Caco-2 (cell line): ENCODE measurements around the gene KNG1. TPM values are rescaled to one million over a fixed set of nuclear protein-coding genes. Genes with fewer than 3 reads are reported as not detected.

ENCODE experiments used
- BruUV-seq: library from RNA; stranded (reverse); fragments of 400-500 nt; replicated peaks from 2 replicates; lab custom pipeline; 2021; lab: Mats Ljungman, UMichigan
- CTCF ChIA-PET: fragments of 300-600 bp; sonication (Branson Sonifier 250); formaldehyde crosslinking; loops from one replicate; lab custom pipeline; 2022; ENCODE audit warnings: antibody characterized with exemption; lab: Charles Lee
- POLR2A ChIA-PET: fragments of 300-600 bp; sonication (Branson Sonifier 250); formaldehyde crosslinking; loops from one replicate; lab custom pipeline; 2022; ENCODE audit warnings: antibody characterized with exemption; lab: Charles Lee
- DNase-seq, 2 experiments: peaks; one replicate each; pipeline versions ENCODE4 v3.0.0 to v3.0.0-alpha.2; 2020 to 2022
- H3K27me3 ChIP-seq: replicated peaks from 2 replicates; pipeline ENCODE4 v1.6.0; 2011; ENCODE audit warnings: low read length; ENCODE audit not compliant: control insufficient read depth, insufficient read depth
- H3K36me3 ChIP-seq: 2 replicates; pipeline ENCODE4 v1.5.1; 2011; ENCODE audit warnings: low read length; ENCODE audit not compliant: control insufficient read depth, insufficient read depth
- H3K4me1 ChIP-seq: fragments of 250-450 bp; sonication (Bioruptor Pico); 2 replicates; pipeline ENCODE4 v1.5.1; 2020; ENCODE audit warnings: mild to moderate bottlenecking
- H3K4me3 ChIP-seq: 2 replicates; pipeline ENCODE4 v1.5.1; 2011; ENCODE audit warnings: low read depth, mild to moderate bottlenecking, control low read depth, low read length
- H3K9me3 ChIP-seq: fragments of 250-450 bp; sonication (Bioruptor Pico); 2 replicates; pipeline ENCODE4 v1.5.1; 2020; ENCODE audit warnings: mild to moderate bottlenecking, moderate library complexity
- H3K27ac Mint-ChIP-seq: one replicate; pipeline ENCODE4 v1.8.0; 2022; ENCODE audit warnings: mixed read lengths; ENCODE audit not compliant: unreplicated experiment
- H3K27me3 Mint-ChIP-seq: one replicate; pipeline ENCODE4 v1.8.0; 2022; ENCODE audit warnings: mixed read lengths; ENCODE audit not compliant: insufficient read depth, unreplicated experiment
- H3K36me3 Mint-ChIP-seq: one replicate; pipeline ENCODE4 v1.8.0; 2022; ENCODE audit warnings: mild to moderate bottlenecking, mixed read lengths; ENCODE audit not compliant: insufficient read depth, unreplicated experiment
- H3K4me1 Mint-ChIP-seq: one replicate; pipeline ENCODE4 v1.8.0; 2022; ENCODE audit warnings: low read depth, mixed read lengths; ENCODE audit not compliant: unreplicated experiment
- H3K4me3 Mint-ChIP-seq: one replicate; pipeline ENCODE4 v1.8.0; 2022; ENCODE audit warnings: mild to moderate bottlenecking, moderate library complexity, mixed read lengths; ENCODE audit not compliant: unreplicated experiment
- H3K9me3 Mint-ChIP-seq: one replicate; pipeline ENCODE4 v1.8.0; 2022; ENCODE audit warnings: mixed read lengths; ENCODE audit not compliant: unreplicated experiment
- intact Hi-C: fragments of 100-400 bp; cut with micrococcal nuclease; formaldehyde crosslinking; loops from one replicate; pipeline ENCODE4 v1.10.0; 2022; ENCODE audit not compliant: unreplicated experiment
- total RNA-seq: library from RNA; stranded (reverse); gene quantifications from 2 replicates; pipeline ENCODE4 v1.2.3, GENCODE V29; 2022
- TF ChIP-seq, protein P1 (sequence below), 2 experiments: fragments of 200-600 bp in 1 of 2; IDR thresholded peaks; 1 replicate in 1 of 2; 2 replicates in 1 of 2; pipeline versions ENCODE4 v1.5.1 to v1.8.0; 2011 to 2022; ENCODE audit warnings: antibody characterized with exemption in 1 of 2, control low read depth in 1 of 2, inconsistent platforms in 1 of 2, low read depth in 1 of 2, low read length in 1 of 2, mild to moderate bottlenecking in 1 of 2, moderate library complexity in 1 of 2; ENCODE audit not compliant: insufficient read depth in 1 of 2, severe bottlenecking in 1 of 2, unreplicated experiment in 1 of 2

Gene KNG1
- total RNA-seq, 1 experiment from 2014 or later = 9.5 TPM

DNA sequence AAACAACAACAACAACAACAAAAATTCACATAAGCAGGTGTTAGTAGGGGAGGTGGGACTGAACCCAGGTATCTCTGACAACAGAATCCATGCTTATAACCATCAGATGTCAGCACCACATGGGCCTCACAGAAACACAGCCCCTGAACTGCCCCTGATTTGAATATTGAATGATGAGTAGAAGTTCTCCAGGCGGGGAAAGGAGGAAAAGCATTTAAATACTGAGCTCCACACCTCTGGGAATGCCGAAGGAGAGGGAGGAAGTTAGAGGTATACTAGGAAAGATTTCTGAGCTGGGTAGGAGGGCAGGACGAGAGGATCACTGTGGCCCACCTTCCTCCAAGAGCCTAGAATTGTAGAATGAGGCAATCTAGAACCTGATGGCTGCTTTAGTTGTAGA lies 34.3 kb downstream of the KNG1 start:
- Mint-ChIP-seq H3K9me3 (peaks cover 9% of the 10 kb centered on the region), H3K4me1 (peaks cover 6% of the 10 kb centered on the region), H3K27me3 (no peaks in the 10 kb centered on the region), H3K27ac (peak overlapping the region; percentile 7), H3K4me3 (no peak overlapping the region), H3K36me3 (peaks cover 8% of the 10 kb centered on the region)
- H3K36me3 ChIP-seq = no peaks in the 10 kb centered on the region
- intact Hi-C loops = no loop called here
- POLR2A ChIA-PET = no interaction called here
- H3K9me3 ChIP-seq = no peaks in the 10 kb centered on the region
- peaks cover 11% of the 10 kb centered on the region for H3K4me1 ChIP-seq
- CTCF ChIA-PET = interaction anchor here (1.0 to 2.3 kb wide), 2 partner anchors 138 to 162 kb away, joined by 8 to 14 read pairs; partner anchors contain the start of gene AHSG
- no peaks in the 10 kb centered on the region for H3K27me3 ChIP-seq
- H3K4me3 ChIP-seq = no peak overlapping the region
- TF ChIP-seq, protein P1, sequence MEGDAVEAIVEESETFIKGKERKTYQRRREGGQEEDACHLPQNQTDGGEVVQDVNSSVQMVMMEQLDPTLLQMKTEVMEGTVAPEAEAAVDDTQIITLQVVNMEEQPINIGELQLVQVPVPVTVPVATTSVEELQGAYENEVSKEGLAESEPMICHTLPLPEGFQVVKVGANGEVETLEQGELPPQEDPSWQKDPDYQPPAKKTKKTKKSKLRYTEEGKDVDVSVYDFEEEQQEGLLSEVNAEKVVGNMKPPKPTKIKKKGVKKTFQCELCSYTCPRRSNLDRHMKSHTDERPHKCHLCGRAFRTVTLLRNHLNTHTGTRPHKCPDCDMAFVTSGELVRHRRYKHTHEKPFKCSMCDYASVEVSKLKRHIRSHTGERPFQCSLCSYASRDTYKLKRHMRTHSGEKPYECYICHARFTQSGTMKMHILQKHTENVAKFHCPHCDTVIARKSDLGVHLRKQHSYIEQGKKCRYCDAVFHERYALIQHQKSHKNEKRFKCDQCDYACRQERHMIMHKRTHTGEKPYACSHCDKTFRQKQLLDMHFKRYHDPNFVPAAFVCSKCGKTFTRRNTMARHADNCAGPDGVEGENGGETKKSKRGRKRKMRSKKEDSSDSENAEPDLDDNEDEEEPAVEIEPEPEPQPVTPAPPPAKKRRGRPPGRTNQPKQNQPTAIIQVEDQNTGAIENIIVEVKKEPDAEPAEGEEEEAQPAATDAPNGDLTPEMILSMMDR (IDR thresholded peaks at IDR 0.05; ENCODE audit: insufficient read depth in 1 of 2, low read depth in 1 of 2, low read length in 1 of 2, severe bottlenecking in 1 of 2, unreplicated experiment in 1 of 2) = no peak
- no peak for DNase-seq
- BruUV-seq = no TSS peak

DNA sequence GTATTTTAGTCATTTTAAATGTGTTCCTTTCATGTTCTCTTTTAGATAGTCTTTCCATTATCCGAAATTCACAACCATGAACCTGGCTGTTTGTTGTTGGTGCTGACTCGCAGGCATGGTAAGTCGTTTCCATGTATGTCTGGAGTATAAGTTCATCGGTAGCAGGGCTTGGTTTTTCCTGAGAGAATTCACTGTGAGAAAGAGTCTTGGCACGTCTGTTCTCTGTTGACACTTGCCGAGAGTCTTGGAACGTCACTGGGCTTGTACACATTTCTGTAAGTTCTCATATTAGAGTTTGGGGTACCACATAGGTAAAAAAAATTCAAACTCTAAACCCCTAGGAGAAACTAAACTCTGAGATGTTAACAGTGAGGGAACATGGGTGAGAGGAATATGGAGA lies 36.8 kb downstream of the KNG1 start:
- no peaks in the 10 kb centered on the region for H3K27me3 Mint-ChIP-seq
- Histone ChIP-seq H3K27me3 (no peaks in the 10 kb centered on the region), H3K4me3 (no peak overlapping the region), H3K9me3 (no peaks in the 10 kb centered on the region), H3K4me1 (peaks cover 6% of the 10 kb centered on the region; the same call in 1 of the 2 replicates), H3K36me3 (no peaks in the 10 kb centered on the region)
- TF ChIP-seq, protein P1 (IDR thresholded peaks at IDR 0.05; ENCODE audit: insufficient read depth in 1 of 2, low read depth in 1 of 2, low read length in 1 of 2, severe bottlenecking in 1 of 2, unreplicated experiment in 1 of 2) = no peak
- H3K4me1 Mint-ChIP-seq = no peaks in the 10 kb centered on the region
- H3K27ac Mint-ChIP-seq = no peak overlapping the region
- intact Hi-C loops = no loop called here
- H3K4me3 Mint-ChIP-seq = no peak overlapping the region
- no peaks in the 10 kb centered on the region for H3K9me3 Mint-ChIP-seq
- CTCF ChIA-PET = interaction anchor here (2.3 kb wide), 1 partner anchor 140 kb away, joined by 14 read pairs; the partner anchor contains the start of gene AHSG
- BruUV-seq = no TSS peak
- H3K36me3 Mint-ChIP-seq = no peaks in the 10 kb centered on the region
- POLR2A ChIA-PET = interaction anchor here (0.8 kb wide), 1 partner anchor 186 kb away, joined by 5 read pairs; no protein-coding TSS in a partner anchor
- DNase-seq = no peak

DNA sequence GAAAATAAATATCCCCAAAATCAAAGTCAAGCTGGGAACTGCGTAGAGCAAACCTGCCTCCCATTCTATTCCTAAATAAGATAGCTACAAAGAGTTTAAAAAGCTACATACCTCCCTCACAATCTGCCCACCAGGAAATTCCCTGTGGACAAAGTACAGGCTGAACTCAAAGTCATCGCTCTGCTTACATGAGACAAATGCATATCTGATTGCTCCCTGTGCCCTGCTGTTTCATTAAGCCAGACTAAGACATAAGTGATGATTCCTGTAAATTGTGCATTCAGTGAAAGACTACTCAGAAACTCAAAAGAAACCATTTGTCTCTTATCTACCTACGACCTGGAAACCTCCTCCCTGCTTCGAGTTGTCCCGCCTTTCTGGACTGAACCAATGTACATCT lies 37.7 kb downstream of the KNG1 start:
- intact Hi-C loops = no loop called here
- Histone ChIP-seq H3K4me1 (peaks cover 10% of the 10 kb centered on the region), H3K4me3 (no peak overlapping the region), H3K27me3 (no peaks in the 10 kb centered on the region), H3K36me3 (no peaks in the 10 kb centered on the region), H3K9me3 (no peaks in the 10 kb centered on the region)
- no peaks in the 10 kb centered on the region for H3K27me3 Mint-ChIP-seq
- ChIA-PET CTCF (no interaction called here), POLR2A (interaction anchor here (0.7 kb wide), 1 partner anchor 185 kb away, joined by 3 read pairs; the partner anchor contains the start of gene DNAJB11)
- peaks cover 5% of the 10 kb centered on the region for H3K4me1 Mint-ChIP-seq
- DNase-seq = no peak
- H3K4me3 Mint-ChIP-seq = no peak overlapping the region
- H3K27ac Mint-ChIP-seq = peak overlapping the region; percentile 36
- H3K9me3 Mint-ChIP-seq = no peaks in the 10 kb centered on the region
- BruUV-seq = no TSS peak
- TF ChIP-seq, protein P1 (IDR thresholded peaks at IDR 0.05; ENCODE audit: insufficient read depth in 1 of 2, low read depth in 1 of 2, low read length in 1 of 2, severe bottlenecking in 1 of 2, unreplicated experiment in 1 of 2) = no peak
- no peaks in the 10 kb centered on the region for H3K36me3 Mint-ChIP-seq
